Activated CD8-positive, alpha-beta memory T cell treated with anti-CD3 and anti-CD28 coated beads, Interleukin-2, amount 10 ng/mL, durations not matched to agents 7 days and 5 days (primary cell): ENCODE results near the gene PA2G4. TPM values are rescaled to one million over a fixed set of nuclear protein-coding genes. Genes with fewer than 3 reads are reported as not detected.

Experiments used
- ATAC-seq: fragments of 150-1000 bp; cut with Tn5 transposase; one replicate; pipeline ENCODE4 v1.10.0; 2021; ENCODE audit warnings: moderate library complexity
- CTCF ChIA-PET: fragments of 350-600 bp; sonication (Branson Sonifier 250); formaldehyde crosslinking; loops from one replicate; lab custom pipeline; 2021; ENCODE audit warnings: antibody characterized with exemption; lab: Charles Lee
- DNase-seq: peaks from one replicate; pipeline ENCODE4 v3.0.0-alpha.2; 2020
- H3K27ac Mint-ChIP-seq: one replicate; pipeline ENCODE4 v1.8.0; 2021; ENCODE audit warnings: mild to moderate bottlenecking, mixed read lengths
- H3K27me3 Mint-ChIP-seq: one replicate; pipeline ENCODE4 v1.8.0; 2021; ENCODE audit warnings: mixed read lengths
- H3K36me3 Mint-ChIP-seq: one replicate; pipeline ENCODE4 v1.8.0; 2021; ENCODE audit warnings: mild to moderate bottlenecking, mixed read lengths
- H3K4me1 Mint-ChIP-seq: one replicate; pipeline ENCODE4 v1.8.0; 2021; ENCODE audit warnings: mixed read lengths
- H3K4me3 Mint-ChIP-seq: one replicate; pipeline ENCODE4 v1.8.0; 2021; ENCODE audit warnings: mild to moderate bottlenecking, moderate library complexity, mixed read lengths
- H3K9me3 Mint-ChIP-seq: one replicate; pipeline ENCODE4 v1.8.0; 2022; ENCODE audit warnings: low read depth, mixed read lengths
- total RNA-seq, 2 experiments: library from RNA; stranded (reverse); gene quantifications; one replicate each; pipeline ENCODE4 v1.2.3, GENCODE V29; 2021

Gene PA2G4
- total RNA-seq, 2 experiments from 2014 or later: 293 to 364 TPM

- no peaks in the 10 kb centered on the region for H3K9me3 Mint-ChIP-seq
- H3K27me3 Mint-ChIP-seq: no peaks in the 10 kb centered on the region
- H3K4me3 Mint-ChIP-seq: peak overlapping the region; percentile 94
- H3K36me3 Mint-ChIP-seq: peaks cover 62% of the 10 kb centered on the region
- H3K27ac Mint-ChIP-seq: peak overlapping the region; percentile 96
- ATAC-seq (no peak), DNase-seq (no peak)
- H3K4me1 Mint-ChIP-seq: peaks cover 43% of the 10 kb centered on the region
- CTCF ChIA-PET: interaction anchor here (0.8 to 7.5 kb wide), 8 partner anchors 10 to 421 kb away, joined by 3 to 61 read pairs (median 8); partner anchors contain the start of genes ESYT1, RPL41, SMARCC2 and ZC3H10
These were observed 55.3 kb downstream of the PA2G4 start for GRCh38 chr12:56159482-56160192.

GRCh38 chr12:56160193-56160763, 55.9 kb downstream of the PA2G4 start:
- peak overlapping the region; percentile 96 for H3K27ac Mint-ChIP-seq
- DNase-seq (peak; percentile 83), ATAC-seq (peak; percentile 43)
- H3K9me3 Mint-ChIP-seq: no peaks in the 10 kb centered on the region
- no peaks in the 10 kb centered on the region for H3K27me3 Mint-ChIP-seq
- CTCF ChIA-PET: interaction anchor here (0.8 to 7.5 kb wide), 5 partner anchors 9 to 42 kb away, joined by 3 to 61 read pairs (median 20); partner anchors contain the start of genes ESYT1, RPL41, SMARCC2 and ZC3H10
- H3K4me1 Mint-ChIP-seq: peaks cover 41% of the 10 kb centered on the region
- peaks cover 66% of the 10 kb centered on the region for H3K36me3 Mint-ChIP-seq
- peak overlapping the region; percentile 94 for H3K4me3 Mint-ChIP-seq

GRCh38 chr12:56160894-56161689, 56.7 kb downstream of the PA2G4 start:
- Mint-ChIP-seq H3K4me1 (peaks cover 36% of the 10 kb centered on the region), H3K27me3 (no peaks in the 10 kb centered on the region), H3K27ac (peak overlapping the region; percentile 96), H3K9me3 (no peaks in the 10 kb centered on the region), H3K4me3 (peak overlapping the region; percentile 94), H3K36me3 (peaks cover 67% of the 10 kb centered on the region)
- DNase-seq (no peak), ATAC-seq (no peak)
- CTCF ChIA-PET: interaction anchor here (0.6 to 7.5 kb wide), 9 partner anchors 9 to 114 kb away, joined by 3 to 61 read pairs (median 7); partner anchors contain the start of genes ESYT1, MYL6B, RNF41 and RPL41

GRCh38 chr12:56161690-56162351, 57.5 kb downstream of the PA2G4 start:
- H3K36me3 Mint-ChIP-seq: peaks cover 67% of the 10 kb centered on the region
- CTCF ChIA-PET: interaction anchor here (0.6 to 7.5 kb wide), 12 partner anchors 10 to 163 kb away, joined by 3 to 61 read pairs (median 6); partner anchors contain the start of genes ESYT1, MYL6B, RNF41 and RPL41
- no peak for ATAC-seq
- H3K4me1 Mint-ChIP-seq: peaks cover 36% of the 10 kb centered on the region
- no peaks in the 10 kb centered on the region for H3K27me3 Mint-ChIP-seq
- H3K27ac Mint-ChIP-seq: peak overlapping the region; percentile 96
- DNase-seq: no peak
- H3K4me3 Mint-ChIP-seq: peak overlapping the region; percentile 94
- no peaks in the 10 kb centered on the region for H3K9me3 Mint-ChIP-seq

GRCh38 chr12:56162468-56163290, 58.3 kb downstream of the PA2G4 start:
- H3K4me1 Mint-ChIP-seq: peaks cover 30% of the 10 kb centered on the region
- no peak overlapping the region for H3K4me3 Mint-ChIP-seq
- H3K27ac Mint-ChIP-seq: peak overlapping the region; percentile 59
- ATAC-seq: no peak
- peaks cover 71% of the 10 kb centered on the region for H3K36me3 Mint-ChIP-seq
- CTCF ChIA-PET: interaction anchor here (0.7 to 7.5 kb wide), 10 partner anchors 8 to 164 kb away, joined by 3 to 61 read pairs (median 4); partner anchors contain the start of genes ESYT1, MYL6B, SMARCC2 and ZC3H10
- H3K27me3 Mint-ChIP-seq: no peaks in the 10 kb centered on the region
- DNase-seq: no peak
- H3K9me3 Mint-ChIP-seq: no peaks in the 10 kb centered on the region

Other genes starting within 250 kb of the PA2G4 start
- gene PYM1, start 176.7 kb upstream of the PA2G4 start, total RNA-seq: 10 to 100 TPM; 46.7 to 56.4 TPM
- gene DGKA, start 173.4 kb upstream of the PA2G4 start, total RNA-seq: 100 to 1,000 TPM; 301 to 312 TPM
- gene PMEL, start 138.5 kb upstream of the PA2G4 start, total RNA-seq: under 1 TPM; 0.23 to 0.37 TPM
- 100 to 1,000 TPM; 146 to 158 TPM for gene CDK2, start 137.7 kb upstream of the PA2G4 start, total RNA-seq
- gene RAB5B, start 130.5 kb upstream of the PA2G4 start, total RNA-seq: 10 to 100 TPM; 46.4 to 55.6 TPM
- 10 to 100 TPM in 1 of 2 experiments, 1 to 10 TPM in 1; 2.5 to 14.6 TPM for gene SUOX, start 107.3 kb upstream of the PA2G4 start, total RNA-seq
- gene IKZF4, start 83.5 kb upstream of the PA2G4 start, total RNA-seq: 10 to 100 TPM; 15.8 to 44.9 TPM
- 10 to 100 TPM; 27.9 to 42.2 TPM for gene RPS26, start 62.6 kb upstream of the PA2G4 start, total RNA-seq
- gene ERBB3, start 24.4 kb upstream of the PA2G4 start, total RNA-seq: 1 to 10 TPM in 1 of 2 experiments, under 1 TPM in 1; 0.94 to 1.8 TPM
- gene RPL41, start 12.1 kb downstream of the PA2G4 start, total RNA-seq: 1,000 to 10,000 TPM; 3,748 to 4,271 TPM
- 10 to 100 TPM; 10.3 to 11.7 TPM for gene ZC3H10, start 13.7 kb downstream of the PA2G4 start, total RNA-seq
- gene ESYT1, start 23.7 kb downstream of the PA2G4 start, total RNA-seq: 100 to 1,000 TPM; 225 to 241 TPM
- gene MYL6B, start 48.0 kb downstream of the PA2G4 start, total RNA-seq: 10 to 100 TPM; 67.6 to 85.2 TPM
- 1,000 to 10,000 TPM; 1,307 to 1,412 TPM for gene MYL6, start 53.8 kb downstream of the PA2G4 start, total RNA-seq
- gene SMARCC2, start 84.9 kb downstream of the PA2G4 start, total RNA-seq: 100 to 1,000 TPM; 147 to 150 TPM
- gene RNF41, start 117.4 kb downstream of the PA2G4 start, total RNA-seq: 10 to 100 TPM; 28.2 to 34.2 TPM
- gene NABP2, start 119.8 kb downstream of the PA2G4 start, total RNA-seq: 10 to 100 TPM; 62.8 to 80.6 TPM
- gene SLC39A5, start 125.5 kb downstream of the PA2G4 start, total RNA-seq: under 1 TPM; 0.87 to 0.96 TPM
- 10 to 100 TPM; 66.9 to 68.3 TPM for gene ANKRD52, start 153.8 kb downstream of the PA2G4 start, total RNA-seq
- gene COQ10A, start 162.4 kb downstream of the PA2G4 start, total RNA-seq: 10 to 100 TPM; 16.0 to 17.4 TPM
- 100 to 1,000 TPM; 174 to 242 TPM for gene CS, start 195.8 kb downstream of the PA2G4 start, total RNA-seq
- gene CNPY2, start 211.4 kb downstream of the PA2G4 start, total RNA-seq: 100 to 1,000 TPM; 110 to 161 TPM
- gene PAN2, start 229.4 kb downstream of the PA2G4 start, total RNA-seq: 10 to 100 TPM; 48.7 to 72.5 TPM
- gene IL23A, start 234.3 kb downstream of the PA2G4 start, total RNA-seq: 10 to 100 TPM in 1 of 2 experiments, 1 to 10 TPM in 1; 2.9 to 12.4 TPM